NB4 (cell line): ENCODE results near the gene TTLL13.
A peak's percentile ranks its signal among the peaks of the same experiment; 100 is the strongest.

ENCODE experiments used
- DNase-seq: peaks from one replicate; pipeline ENCODE4 v3.0.0; 2010; ENCODE audit warnings: low read depth
- H3K4me3 ChIP-seq: one replicate; pipeline ENCODE4 v1.5.1; 2011; ENCODE audit warnings: mild to moderate bottlenecking, low read depth, low read length, moderate library complexity
- CTCF ChIP-seq: IDR thresholded peaks from one replicate; pipeline ENCODE4 v1.5.1; 2012; ENCODE audit warnings: low read depth, low read length
- MAX ChIP-seq: IDR thresholded peaks from 2 replicates; pipeline ENCODE4 v1.6.1; 2011; ENCODE audit warnings: low read depth, low read length
- MYC ChIP-seq: IDR thresholded peaks from 2 replicates; pipeline ENCODE4 v1.6.1; 2011; ENCODE audit warnings: low read depth, low read length
- POLR2A ChIP-seq: IDR thresholded peaks from 2 replicates; pipeline ENCODE4 v1.6.1; 2011; ENCODE audit warnings: mild to moderate bottlenecking; ENCODE audit not compliant: insufficient read length; ENCODE audit errors: extremely low read depth

Gene TTLL13

GRCh38 chr15:90261811-90262210 is 12.5 kb downstream of the TTLL13 start:
- DNase-seq, result no peak
- TF ChIP-seq POLR2A (no peak), CTCF (no peak), MYC (no peak), MAX (no peak)
- no peak overlapping the region for H3K4me3 ChIP-seq

GRCh38 chr15:90262426-90262825 is 13.1 kb downstream of the TTLL13 start:
- no peak overlapping the region for H3K4me3 ChIP-seq
- no peak for DNase-seq
- TF ChIP-seq MYC, result no peak
- no peak for TF ChIP-seq POLR2A
- TF ChIP-seq CTCF, result no peak
- no peak for TF ChIP-seq MAX

- H3K4me3 ChIP-seq, result peak overlapping the region; percentile 97
- TF ChIP-seq POLR2A, result no peak
- TF ChIP-seq MAX, result no peak
- no peak for TF ChIP-seq CTCF
- no peak for TF ChIP-seq MYC
- peak; percentile 60 for DNase-seq
Measured at GRCh38 chr15:90264671-90265070, 15.3 kb downstream of the TTLL13 start.

- TF ChIP-seq MYC (peak; percentile 85), POLR2A (peak; percentile 99), MAX (peak; percentile 76), CTCF (no peak)
- H3K4me3 ChIP-seq, result peak within 1 kb of the TSS; percentile 97
- DNase-seq, result peak; percentile 96
Measured at GRCh38 chr15:90265271-90266060, 16.1 kb downstream of the TTLL13 start, which contains the start of gene NGRN. Gene NGRN (plus strand): TSS chr15:90265672. CDS start chr15:90265713, 41 bp downstream.

GRCh38 chr15:90266061-90266431 is 16.7 kb downstream of the TTLL13 start:
- peak; percentile 57 for DNase-seq
- TF ChIP-seq CTCF, result no peak
- no peak for TF ChIP-seq MAX
- TF ChIP-seq MYC, result no peak; the same call in 1 of the 2 replicates
- no peak for TF ChIP-seq POLR2A
- H3K4me3 ChIP-seq, result peak overlapping the region; percentile 97
